GM18867 (cell line): ENCODE measurements around the gene FGR.
A peak's percentile ranks its signal among the peaks of the same experiment; 100 is the strongest.
"Not testable (repeated sequence)": the region's sequence is repeated elsewhere in the genome, so short reads cannot be mapped to it uniquely, and the experiment has no call there.

Source experiments
- ATAC-seq: cut with Tn5 transposase; IDR thresholded peaks from one replicate; pipeline ENCODE4 v1.9.1; 2021; ENCODE audit warnings: mild to moderate bottlenecking, moderate library complexity; ENCODE audit not compliant: unreplicated experiment

FGR gene

DNA sequence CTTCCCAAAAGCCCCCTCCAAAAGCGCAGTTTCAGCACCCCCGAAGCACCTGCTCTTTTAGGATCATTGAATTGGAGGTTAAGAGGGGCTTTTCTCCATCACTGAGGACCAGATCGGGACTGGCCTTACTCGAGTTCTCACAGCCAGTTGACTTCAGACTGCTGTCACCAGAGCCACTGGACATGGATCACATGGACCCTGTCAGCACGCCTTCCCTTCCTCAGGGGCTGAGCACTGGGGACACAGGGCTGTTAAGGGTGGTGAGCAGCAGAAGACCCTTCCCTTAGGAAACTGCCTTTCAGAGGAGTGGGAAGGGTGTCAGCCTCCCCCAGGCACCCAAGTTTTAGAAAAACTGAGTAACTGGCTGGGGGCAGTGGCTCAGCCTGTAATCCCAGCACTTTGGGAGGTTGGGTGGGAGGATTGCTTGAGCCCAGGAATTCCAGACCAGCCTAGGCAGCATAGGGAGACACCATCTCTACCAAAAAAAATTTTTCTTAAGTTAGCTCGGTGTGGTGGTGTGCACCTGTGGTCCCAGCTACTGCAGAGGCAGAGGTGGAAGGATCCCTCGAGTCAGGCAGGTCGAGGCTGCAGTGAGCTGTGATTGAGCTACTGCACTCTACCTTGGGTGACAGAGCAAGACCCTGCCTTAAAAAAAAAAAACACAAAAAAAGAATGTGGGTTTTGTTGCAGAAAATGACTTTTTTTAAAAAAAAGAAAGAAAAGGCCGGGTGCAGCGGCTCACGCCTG lies 584 bp upstream of the FGR start:
- ATAC-seq = no peak

DNA sequence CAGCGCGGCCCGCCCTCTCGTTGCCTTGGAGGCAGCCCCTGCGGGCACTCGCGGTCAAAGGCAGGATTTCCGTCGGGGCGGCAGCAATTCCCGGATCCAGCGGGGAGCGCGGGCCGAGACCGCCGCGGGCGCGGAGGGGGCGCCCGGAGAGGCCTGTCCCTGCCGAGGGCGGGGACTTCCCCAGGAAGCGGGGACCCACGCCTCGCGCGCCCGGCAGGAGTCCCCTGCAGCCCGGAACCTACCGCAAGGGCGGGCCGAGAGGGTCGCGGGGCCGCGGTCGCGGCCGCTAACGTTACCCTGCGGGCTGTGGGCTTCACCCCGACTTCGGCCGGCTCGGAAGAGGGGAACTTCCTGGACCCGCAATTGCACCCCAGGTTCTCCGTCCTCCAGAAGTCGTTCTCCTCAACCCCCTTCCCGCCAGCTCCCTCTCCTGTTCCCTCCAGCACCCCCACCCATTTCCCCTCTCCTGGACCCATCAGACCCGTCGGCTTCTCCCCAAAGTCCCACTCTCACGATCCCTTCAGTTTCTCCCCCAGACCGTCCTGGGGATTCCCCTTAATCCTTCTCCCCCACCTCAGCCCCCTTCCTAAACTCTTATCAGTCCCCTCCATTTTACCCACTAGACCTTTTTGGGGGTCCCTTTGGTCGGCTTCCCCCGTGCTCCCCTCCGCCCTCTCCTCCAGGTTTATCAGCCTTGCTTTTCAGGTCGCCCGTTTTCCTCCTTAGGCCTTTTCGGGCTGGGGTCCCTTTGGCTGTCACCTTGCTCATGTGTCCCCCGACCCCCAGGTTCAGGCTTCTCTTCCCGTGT lies 604 bp downstream of the FGR start:
- no peak for ATAC-seq

DNA sequence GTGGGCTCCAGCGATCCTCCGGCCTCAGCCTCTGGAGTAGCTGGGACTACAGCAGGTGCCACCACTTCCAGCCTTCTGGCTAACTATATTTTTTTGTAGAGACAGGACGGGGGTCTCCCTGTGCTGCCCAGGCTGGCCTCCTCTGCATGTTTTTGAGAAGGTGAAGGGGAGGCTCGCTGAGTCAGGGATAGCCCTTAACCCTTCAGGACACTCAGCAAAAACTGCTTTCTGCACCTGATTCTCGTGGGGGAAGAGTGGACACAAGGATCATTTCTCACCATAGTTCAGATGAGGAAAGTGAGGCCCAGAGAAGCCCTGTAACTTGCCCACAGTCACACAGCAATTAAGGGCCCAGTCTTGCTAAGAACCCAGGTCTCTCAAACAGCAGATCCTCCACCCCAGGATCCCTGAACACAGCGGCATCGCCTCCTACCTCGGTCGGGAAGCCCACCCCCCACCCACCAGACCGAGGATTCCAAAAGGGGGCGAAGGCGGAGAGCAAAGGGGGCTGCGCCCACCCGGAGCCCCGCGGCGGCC lies 1.3 kb downstream of the FGR start:
- no peak for ATAC-seq

DNA sequence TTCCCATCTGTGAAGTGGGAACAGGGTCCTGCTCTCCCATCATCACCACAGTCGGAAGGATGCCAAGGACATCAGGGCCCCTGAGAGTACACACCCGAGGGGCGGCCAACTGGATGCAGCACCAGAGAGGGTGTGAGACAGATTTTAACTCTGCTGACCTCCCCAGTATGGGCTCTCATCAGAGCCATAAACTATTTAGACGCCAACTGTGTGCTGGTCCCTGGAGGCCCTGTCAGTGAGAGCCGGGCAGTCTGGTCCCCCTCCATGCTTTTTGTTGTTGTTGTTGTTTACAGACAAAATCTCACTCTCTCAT lies 1.7 kb downstream of the FGR start:
- no peak for ATAC-seq

DNA sequence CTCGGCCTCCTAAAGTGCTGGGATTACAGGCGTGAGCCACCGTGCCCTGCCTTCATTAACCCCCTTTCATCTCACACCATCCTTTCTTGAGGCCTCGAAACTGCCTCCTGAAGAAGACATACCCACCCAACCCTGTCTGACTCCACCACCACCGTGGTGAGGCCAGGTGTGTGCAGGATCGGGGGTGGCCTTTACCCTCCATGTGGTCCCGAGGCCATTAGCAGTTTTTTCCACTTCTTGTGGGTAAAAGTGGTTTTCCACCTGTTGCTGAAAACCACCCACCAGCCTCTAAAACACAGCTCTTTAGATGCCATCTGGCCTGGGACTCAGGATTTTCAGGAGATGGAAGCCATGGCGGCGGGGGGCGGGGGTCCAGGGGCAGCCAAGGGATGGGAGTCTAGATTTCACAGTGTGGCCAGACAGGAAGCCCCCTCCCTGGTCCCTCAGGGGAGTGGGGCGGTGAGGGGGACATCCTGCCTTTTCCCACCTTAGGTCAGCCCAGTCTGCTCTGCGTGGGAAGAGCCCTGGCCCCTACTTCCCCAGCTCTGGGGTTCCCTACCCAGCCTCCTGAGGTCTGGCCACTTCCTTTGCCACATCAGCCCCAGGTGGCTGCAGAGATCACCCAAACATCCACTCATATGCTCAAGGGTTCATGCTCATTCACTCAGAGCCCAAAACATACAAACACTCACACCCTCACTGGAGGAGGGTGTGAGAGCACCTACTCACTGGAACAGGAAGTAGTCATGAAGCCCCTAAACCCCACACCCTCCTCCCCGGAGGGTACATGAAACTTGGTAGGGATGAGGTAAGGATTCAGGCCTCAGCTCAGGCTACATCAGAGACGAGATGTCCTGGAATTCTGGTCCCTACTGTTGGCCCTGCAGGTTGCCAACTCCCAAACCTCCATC lies 2.3 kb downstream of the FGR start:
- ATAC-seq = no peak

DNA sequence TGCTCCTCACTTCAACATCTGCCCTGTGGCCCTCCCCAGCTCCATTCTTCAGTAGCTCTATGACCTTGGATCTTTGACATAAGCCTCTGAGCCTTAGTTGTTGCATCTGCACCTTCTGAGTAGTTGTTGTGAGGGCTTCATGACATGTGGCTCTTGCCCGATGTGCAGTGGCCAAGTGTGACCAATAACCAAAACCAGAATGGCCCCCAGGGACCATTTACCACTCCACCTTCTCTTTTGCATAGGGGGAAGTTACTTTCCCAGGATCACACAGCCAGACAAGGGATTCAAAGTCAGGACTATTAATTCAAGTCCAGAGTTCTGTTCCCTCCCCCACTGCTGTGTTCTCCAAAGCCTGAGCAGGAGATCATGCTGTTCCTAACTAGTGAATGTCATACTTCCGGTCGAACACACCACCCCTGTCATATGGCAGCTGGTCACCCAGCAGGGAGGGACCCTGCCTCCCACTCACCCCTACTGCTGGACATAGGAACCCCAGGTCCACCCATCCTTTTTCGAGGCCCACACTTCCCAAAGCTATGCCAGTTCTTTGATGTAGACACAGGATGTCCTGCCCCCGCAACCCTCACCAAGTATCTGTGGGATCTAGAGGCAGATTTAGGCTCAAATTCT lies 4.0 kb downstream of the FGR start:
- ATAC-seq = no peak

DNA sequence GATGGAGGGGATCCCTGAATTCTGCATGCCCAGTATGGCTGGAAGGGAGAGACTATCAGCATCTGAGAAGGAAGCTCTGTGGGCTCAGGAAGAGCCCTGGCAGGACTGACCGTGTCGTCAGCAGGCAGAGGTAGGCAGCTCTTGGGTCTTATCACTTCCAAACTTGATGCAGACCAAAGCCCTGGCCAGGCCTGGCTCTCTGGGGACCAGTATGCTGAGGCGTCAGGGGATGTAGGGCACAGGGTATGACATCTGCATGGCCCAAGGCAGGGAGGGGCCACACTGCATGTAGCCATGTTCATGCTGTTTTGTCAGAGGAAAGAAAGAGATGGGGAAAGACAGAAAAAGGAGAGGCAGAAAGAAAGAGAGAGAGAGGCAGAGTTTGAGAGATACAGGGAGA lies 6.3 kb downstream of the FGR start:
- no peak for ATAC-seq

DNA sequence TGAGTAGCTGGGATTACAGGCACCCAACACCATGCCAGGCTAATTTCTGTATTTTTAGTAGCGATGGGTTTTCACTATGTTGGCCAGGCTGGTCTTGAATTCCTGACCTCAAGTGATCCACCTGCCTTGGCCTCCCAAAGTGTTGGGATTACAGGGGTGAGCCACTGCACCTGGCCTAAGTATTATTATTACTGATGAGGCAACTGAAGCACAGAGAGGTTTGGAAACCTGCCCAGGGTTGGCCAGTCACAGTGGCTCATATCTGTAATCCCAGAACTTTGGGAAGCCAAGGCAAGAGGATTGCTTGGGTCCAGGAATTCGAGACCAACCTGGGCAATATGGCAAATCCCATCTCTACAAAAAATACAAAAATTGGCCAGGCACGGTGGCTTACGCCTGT lies 7.3 kb downstream of the FGR start:
- ATAC-seq = not testable (repeated sequence)

DNA sequence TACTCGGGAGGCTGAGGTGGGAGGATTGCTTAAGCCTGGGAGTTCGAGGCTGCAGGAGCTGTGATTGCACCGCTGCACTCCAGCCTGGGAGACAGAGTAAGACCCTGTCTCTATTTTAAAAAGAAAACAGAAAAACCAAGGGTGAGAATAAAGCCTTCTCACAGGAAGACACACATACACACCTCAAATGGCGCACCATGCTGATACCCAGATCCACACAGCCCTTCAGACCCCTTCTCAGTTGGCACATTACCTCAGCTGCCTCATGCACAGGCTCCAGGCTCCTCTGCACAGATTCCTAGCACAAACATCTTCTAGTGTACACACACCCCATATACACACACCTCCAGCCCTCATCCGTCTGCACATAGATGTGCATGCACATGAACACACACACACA lies 7.9 kb downstream of the FGR start:
- no peak for ATAC-seq

DNA sequence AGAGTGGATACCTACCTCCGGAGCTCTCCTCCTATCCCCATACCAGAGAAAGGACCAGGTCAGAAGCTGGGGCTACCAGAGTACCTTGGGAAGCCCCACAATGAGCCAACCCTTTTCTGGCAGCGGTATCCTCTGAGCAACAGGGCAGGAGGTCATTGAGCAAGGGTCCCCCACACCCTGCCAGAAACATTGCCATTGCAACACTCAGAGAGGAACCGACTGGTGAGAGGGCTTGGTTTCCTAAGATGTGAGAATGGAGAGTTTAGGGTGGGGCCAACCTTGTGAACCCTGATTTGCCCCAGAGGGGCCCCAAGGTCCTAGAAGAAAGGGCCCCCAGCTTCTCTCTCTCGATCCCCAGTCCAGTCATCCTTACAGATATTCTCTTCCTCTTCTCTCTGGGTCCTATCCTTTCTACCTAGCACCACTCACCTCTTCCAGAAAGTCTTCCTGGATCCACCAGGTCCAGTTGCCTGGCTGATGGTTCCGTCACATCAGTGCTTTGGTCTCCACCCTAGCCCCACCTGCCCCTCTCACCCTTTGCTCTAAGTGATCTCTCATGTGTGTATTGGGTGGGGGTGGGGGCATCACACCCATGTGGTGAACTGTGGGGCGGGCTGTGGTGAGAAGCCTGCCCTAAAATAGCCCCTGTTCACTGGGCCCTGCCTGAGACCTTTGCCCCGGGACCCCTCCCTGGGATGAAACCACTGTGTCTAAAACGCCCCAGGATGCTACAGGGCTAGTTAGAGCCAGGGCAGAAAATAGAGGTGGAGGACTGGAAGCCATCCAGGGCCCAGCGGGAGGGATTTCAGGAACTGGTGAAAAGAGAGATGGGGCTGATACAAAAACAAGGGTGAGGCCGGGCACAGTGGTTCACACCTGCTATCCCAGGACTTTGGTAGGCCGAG lies 8.7 kb downstream of the FGR start:
- ATAC-seq = peak; percentile 36

DNA sequence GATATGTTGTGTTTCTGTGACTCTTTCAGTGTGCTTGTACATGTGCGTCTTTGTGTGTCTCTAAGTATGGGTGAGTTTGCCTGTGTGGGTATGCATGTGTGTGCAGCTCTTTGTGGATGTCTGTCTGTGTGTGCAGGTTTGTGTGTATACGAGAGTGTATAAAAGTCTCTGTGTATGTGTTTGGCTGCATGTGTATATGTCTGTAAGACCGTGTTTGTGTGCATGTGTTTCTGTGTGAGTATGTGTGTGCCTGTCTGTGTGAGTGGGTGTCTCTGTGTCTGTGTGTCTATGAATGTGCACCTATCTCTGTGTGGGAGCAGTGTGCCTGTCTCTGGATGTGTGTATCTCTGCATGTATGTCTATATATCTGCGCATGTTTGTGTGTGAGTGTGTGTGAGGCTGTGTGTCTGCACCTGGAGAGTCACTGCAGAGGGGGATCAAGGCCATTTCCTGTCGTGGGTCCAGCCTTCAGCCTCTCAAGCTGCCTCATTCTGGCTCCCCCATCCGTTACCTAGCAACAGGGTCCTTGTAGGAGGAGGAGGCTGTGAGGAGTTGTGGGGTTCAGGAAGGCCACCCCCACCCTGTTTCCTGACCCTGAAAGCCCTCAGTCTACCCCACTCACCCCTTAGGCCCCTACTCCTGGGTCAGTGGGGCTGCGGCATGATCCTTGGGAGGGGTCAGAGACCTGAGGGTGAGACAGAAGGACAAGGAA lies 10.4 kb downstream of the FGR start:
- peak; percentile 20 for ATAC-seq

DNA sequence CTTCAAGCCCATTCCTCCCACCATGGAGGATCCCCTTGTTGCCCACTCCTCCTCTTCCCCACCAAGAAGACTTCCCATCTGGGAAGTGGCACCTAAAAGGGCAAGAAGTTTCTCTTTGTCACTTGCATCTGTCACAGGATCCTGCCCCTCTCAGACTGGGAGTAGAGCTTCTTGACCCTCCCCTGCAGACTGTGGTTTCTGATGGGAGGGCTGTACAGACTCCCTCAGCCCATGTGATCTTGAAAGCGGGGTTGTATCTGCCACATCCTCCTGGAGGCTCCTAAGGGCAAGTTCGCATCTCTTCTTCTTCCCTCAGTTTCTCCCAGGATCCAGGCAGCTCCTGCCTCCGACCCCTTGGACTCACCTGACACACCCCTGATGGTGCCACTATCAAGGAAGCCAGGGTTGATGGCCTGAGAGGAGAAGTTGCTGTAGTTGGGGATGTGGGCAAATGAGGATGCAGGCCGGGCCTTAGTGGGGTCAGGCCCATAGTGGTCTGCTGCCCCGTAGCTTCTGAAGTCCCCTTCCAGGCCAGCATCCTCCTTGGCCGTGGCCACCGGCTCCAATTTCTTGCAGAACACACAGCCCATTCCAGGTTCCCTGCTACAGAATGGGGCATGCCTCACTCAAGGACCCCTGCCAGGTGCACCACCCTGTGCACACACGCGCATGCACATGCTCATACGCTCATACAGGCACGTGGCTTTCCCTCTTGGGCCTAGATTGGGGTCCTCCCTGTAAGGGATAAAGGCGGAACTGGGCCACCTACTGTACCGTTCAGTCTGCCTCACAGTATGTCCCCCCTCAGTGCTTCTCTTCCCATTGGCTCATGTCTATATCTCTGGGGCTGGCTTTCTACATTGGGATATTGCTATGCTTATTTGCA lies 11.4 kb downstream of the FGR start:
- no peak for ATAC-seq

DNA sequence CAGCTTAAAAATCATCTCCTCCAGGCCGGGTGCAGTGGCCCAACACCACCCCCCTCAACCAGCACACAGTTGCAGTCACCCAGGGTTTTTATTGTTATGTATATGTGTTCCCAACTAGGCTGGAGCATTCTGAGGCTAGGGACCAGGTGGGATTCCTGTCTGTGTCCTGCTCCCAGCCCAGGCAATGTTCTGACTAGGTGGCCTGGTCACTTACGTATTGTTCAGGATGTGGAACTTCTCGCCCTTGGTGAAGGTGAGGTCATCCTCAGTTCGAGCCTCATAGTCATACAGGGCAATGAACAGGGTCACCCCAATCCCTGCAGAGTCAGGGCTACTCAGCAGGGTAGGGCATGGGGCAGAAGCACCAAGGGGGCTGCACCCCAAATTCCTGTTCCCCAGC lies 12.2 kb downstream of the FGR start:
- no peak for ATAC-seq

DNA sequence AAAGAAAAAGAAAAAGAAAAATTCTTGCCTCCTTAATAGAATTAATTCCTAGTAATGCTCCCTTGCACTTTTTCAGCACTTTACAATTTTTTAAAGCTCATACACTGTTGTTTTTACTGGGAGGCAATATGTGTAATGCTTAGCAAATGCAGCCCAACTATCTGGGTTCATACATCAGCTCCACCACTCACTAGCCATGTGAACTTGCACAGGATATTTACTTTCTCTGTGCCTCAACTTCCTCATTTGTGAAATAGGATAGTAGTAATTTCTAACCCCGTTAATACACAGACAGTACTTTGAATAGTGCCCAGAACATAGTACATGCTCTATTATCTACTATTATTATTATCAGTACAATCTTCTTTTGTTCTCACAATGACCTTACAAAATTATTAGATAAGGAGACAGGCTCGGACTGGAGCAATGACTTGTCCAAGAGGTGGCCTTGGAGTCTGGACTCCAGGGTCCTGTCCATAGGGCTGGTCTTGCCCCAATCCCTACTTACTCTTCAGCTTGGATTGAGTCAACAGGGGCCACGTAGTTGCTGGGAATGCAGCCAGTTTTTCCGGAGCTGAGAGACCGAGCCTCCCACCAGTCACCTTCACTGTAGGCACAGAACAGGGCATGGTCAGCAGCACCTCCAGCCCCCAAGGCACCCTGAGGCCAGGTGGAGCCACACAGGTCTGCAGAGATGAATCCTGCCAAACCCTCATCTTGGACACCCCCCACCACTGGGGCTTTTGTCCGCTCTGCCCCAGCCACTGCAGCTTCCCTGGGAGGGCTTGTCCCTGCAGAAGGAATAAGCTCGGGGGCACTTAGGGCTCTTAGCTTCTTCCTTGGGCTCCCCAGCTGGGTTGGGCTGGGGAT lies 13.7 kb downstream of the FGR start:
- no peak for ATAC-seq

DNA sequence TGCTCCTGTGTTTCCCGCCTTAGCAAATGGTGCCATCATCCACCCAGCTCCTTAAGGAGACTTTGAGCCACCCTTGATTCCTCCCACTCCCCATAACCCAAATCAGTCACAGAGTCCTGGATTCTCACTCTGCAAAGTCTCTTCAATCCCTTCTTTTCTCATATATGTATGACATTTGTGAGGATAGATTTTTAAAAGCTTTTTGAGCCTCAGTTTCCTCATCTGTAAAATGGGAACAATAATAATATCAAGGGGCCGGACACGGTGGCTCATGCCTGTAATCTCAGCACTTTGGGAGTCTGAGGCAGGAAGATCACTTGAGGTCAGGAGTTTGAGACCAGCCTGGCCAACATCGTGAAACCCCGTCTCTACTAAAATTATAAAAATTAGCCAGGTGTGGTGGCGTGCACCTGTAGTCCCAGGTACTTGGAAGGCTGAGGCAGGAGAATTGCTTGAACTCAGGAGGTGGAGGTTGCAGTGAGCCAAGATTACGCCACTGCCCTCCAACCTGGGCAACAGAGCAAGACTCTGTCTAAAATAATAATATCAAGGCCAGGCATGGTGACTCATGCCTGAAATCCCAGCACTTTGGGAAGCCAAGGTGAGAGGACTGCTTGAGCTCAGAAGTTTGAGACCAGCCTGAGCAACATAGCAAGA lies 15.1 kb downstream of the FGR start:
- ATAC-seq = not testable (repeated sequence)

DNA sequence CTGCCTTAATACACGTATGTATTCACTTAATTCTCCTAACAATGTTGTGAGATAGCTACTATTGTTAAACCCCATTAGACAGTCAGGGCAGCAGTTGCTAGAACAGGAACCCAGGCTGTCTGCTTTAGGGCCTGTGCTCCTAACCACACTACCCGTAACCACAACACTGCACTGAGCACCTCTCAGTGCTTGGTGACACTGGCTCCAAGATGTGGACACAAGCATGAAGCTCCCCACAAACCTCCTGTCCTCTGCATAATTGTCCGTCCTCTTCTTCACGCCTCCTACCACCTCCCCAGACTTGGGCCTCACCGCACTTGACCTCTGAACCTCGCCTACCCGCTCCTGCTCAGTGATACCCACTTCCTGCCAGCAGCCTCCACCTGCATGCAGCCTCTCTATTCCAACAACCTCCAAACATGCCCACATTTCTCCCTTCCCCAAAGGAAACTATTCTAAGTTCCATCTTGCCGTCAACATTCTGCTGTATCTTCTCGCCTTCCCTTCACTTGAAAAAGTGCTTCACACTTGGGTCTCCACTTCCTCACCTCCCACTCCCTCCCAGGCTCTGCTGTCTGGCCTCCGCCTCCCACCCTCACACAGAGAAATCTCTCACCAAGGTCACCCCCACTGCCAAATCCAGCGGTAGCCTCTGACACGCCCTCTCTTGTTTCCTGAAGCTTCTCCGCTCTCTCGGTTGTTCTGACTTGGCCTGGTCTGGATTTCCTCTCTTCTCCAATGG lies 16.5 kb downstream of the FGR start:
- ATAC-seq = no peak
